ENCODE data around the gene SDHC. TPM values are rescaled to one million over a fixed set of nuclear protein-coding genes. Genes with fewer than 3 reads are reported as not detected.
A peak's percentile ranks its signal among the peaks of the same experiment; 100 is the strongest.

Gene SDHC
- total and polyA plus RNA-seq, 2 of the 13 experiments (the other 11 are each of a cell fraction or from before 2014, with no cell fraction given), result 27.1 to 229 TPM

- no peak for TF ChIP-seq SOX13 (IDR thresholded peaks at IDR 0.05)
- TF ChIP-seq SOX13 (CRISPR knock-in tag; conservative IDR thresholded peaks at IDR 0.05 in 1 of 2, IDR thresholded peaks at IDR 0.05 in 1 of 2), result 0 out of 4 replicates have a peak, but pooled peaks of 1 of the 2 experiments have one; percentile 43
- TF ChIP-seq SMYD3 (CRISPR knock-in tag; IDR thresholded peaks at IDR 0.05), result peak; percentile 56; the same call in 1 of the 2 replicates
- peak; percentile 59; the same call in 1 of the 2 replicates for TF ChIP-seq KLF6 (CRISPR knock-in tag; IDR thresholded peaks at IDR 0.05)
- no peak; the same call in 1 of the 2 replicates for TF ChIP-seq MXD4 (CRISPR knock-in tag; IDR thresholded peaks at IDR 0.05)
- TF ChIP-seq GATA4 (IDR thresholded peaks at IDR 0.05; ENCODE audit: borderline replicate concordance, low read depth), result peak; percentile 60; the same call in 1 of the 2 replicates
- no peak for TF ChIP-seq YEATS2 (CRISPR knock-in tag; IDR thresholded peaks at IDR 0.05; ENCODE audit: borderline replicate concordance)
- TF ChIP-seq ZNF432 (CRISPR knock-in tag; IDR thresholded peaks at IDR 0.05; ENCODE audit: borderline replicate concordance), result no peak
- no peak for TF ChIP-seq ZNF710 (CRISPR knock-in tag; IDR thresholded peaks at IDR 0.05; ENCODE audit: borderline replicate concordance)
- no peak for TF ChIP-seq TBX3 (IDR thresholded peaks at IDR 0.05; ENCODE audit: borderline replicate concordance)
- TF ChIP-seq ZNF740 (CRISPR knock-in tag; IDR thresholded peaks at IDR 0.05), result no peak
- TF ChIP-seq ZBTB40 (IDR thresholded peaks at IDR 0.05), result no peak; the same call in 1 of the 2 replicates
- no peak for TF ChIP-seq ZBTB40 (CRISPR knock-in tag; IDR thresholded peaks at IDR 0.05)
- peak; percentile 85 for TF ChIP-seq PHF20 (CRISPR knock-in tag; IDR thresholded peaks at IDR 0.05)
- no peak for TF ChIP-seq CREBL2 (CRISPR knock-in tag; IDR thresholded peaks at IDR 0.05; ENCODE audit: borderline replicate concordance)
- TF ChIP-seq SOX5 (CRISPR knock-in tag; IDR thresholded peaks at IDR 0.05; ENCODE audit: borderline replicate concordance), result peak; percentile 44; the same call in 1 of the 2 replicates
Measured at GRCh38 chr1:161314201-161314981, at the start of gene SDHC (continued).
